Ovary (tissue), 9 donors: Measurements from ENCODE around the gene MAPT. TPM values are rescaled to one million over a fixed set of nuclear protein-coding genes. Genes with fewer than 3 reads are reported as not detected.

Experiments
- DNase-seq, 5 donors: peaks; one replicate each; pipeline ENCODE4 v3.0.0-alpha.2; 2019 to 2020
- H3K27ac ChIP-seq, 2 donors: fragments of 200-600 bp; one replicate each; pipeline versions ENCODE4 v1.5.1 to v1.8.0; 2019 to 2022
- H3K27me3 ChIP-seq: fragments of 200-600 bp; one replicate; pipeline ENCODE4 v1.8.0; 2022
- H3K36me3 ChIP-seq: fragments of 200-600 bp; sonication (generic); one replicate; pipeline ENCODE4 v1.5.1; 2019
- H3K4me1 ChIP-seq: one replicate; pipeline ENCODE4 v1.8.1; 2013; ENCODE audit warnings: mild to moderate bottlenecking, moderate library complexity; ENCODE audit not compliant: insufficient read depth
- H3K4me3 ChIP-seq: fragments of 200-600 bp; sonication (generic); one replicate; pipeline ENCODE4 v1.5.1; 2017
- H3K9me3 ChIP-seq, 2 donors: fragments of 200-600 bp in 1 of 2; sonication (generic) in 1 of 2; one replicate each; pipeline versions ENCODE4 v1.5.1 to v1.8.1; 2013 to 2019; ENCODE audit warnings: mild to moderate bottlenecking in 1 of 2, moderate library complexity in 1 of 2
- EP300 ChIP-seq: sonication (generic); formaldehyde crosslinking; IDR thresholded peaks from one replicate; pipeline ENCODE4 v1.6.1; 2017; ENCODE audit warnings: antibody characterized with exemption
- POLR2A ChIP-seq: fragments of 450-650 bp; IDR thresholded peaks from one replicate; pipeline ENCODE4 v1.6.1; 2017; ENCODE audit warnings: antibody characterized with exemption, mild to moderate bottlenecking, moderate library complexity
- WGBS, 3 donors: extraction: QIAGEN DNeasy Blood & Tissue Kit in 1 of 3; methylation state at CpG; one replicate each; pipeline versions ENCODE4 v1.1.5 to v1.1.7; 2013 to 2017; 5-methylcytosine and 5-hydroxymethylcytosine counted together
- intact Hi-C, 4 donors: fragments of 100-400 bp; cut with DNase I; formaldehyde crosslinking; loops; one replicate each; pipeline versions ENCODE4 v1.11.0 to v1.15.1; 2022 to 2023
- polyA plus RNA-seq, 2 donors: library from polyadenylated mRNA; stranded (reverse); fragments of 200-250 nt in 1 of 2; fragments of 350-450 nt in 1 of 2; fragmentation: Illumina TruSeq in 1 of 2; extraction: RNeasy Lipid Tissue Mini Kit (QIAGEN cat#74804) in 1 of 2; gene quantifications; one replicate each; pipeline ENCODE4 v1.2.3, GENCODE V29; 2013 to 2014
- total RNA-seq, 7 donors: library from RNA; depleted of rRNA in 2 of 7; stranded (reverse); fragments of >200 nt in 2 of 7; fragmentation: NEBNext Ultra II Directional in 3 of 7; extraction: Animal tissue kit (Norgen Biotek cat#: 25700) in 3 of 7; gene quantifications; one replicate each; pipeline versions ENCODE4 v1.1.0 to v1.2.4, GENCODE V29; 2016 to 2023
- TF ChIP-seq, protein P1 (sequence below), 3 donors: fragments of 450-650 bp in 2 of 3; fragments of 200-600 bp in 1 of 3; IDR thresholded peaks; one replicate each; pipeline versions ENCODE4 v1.5.1 to v1.8.0; 2016 to 2022; ENCODE audit warnings: antibody characterized with exemption in 3 of 3, mild to moderate bottlenecking in 1 of 3
- donor health status: DM: no; HTN: no; CAD: no; lungs with moderate emphysema.
- donor health status: DM: no; HTN: no; CAD: no.
- donor health status: Bipolar disorder and iron deficiency.
- donor health status: DM: yes; HTN: yes; CAD: no.
- donor health status: DM: no; HTN: no; CAD: no.
- donor health status: DM: yes; HTN: yes; CAD: no.

MAPT gene
- total and polyA plus RNA-seq, 9 donors, result 0.40 to 2.2 (median 1.1) TPM

GRCh38 chr17:45924332-45924820 lies 30.0 kb downstream of the MAPT start:
- WGBS, 3 donors, result 60 to 65% (median 62%) methylated on average over 10 of the region's 10 CpGs
- Histone ChIP-seq H3K36me3 (no peaks in the 10 kb centered on the region), H3K4me1 (no peaks in the 10 kb centered on the region), H3K4me3 (no peak overlapping the region), H3K27me3 (no peaks in the 10 kb centered on the region), H3K9me3 (peaks cover 0 to 5% of the 10 kb centered on the region in 2 donors), H3K27ac (no peak overlapping the region)
- no peak for DNase-seq
- TF ChIP-seq, protein P1, sequence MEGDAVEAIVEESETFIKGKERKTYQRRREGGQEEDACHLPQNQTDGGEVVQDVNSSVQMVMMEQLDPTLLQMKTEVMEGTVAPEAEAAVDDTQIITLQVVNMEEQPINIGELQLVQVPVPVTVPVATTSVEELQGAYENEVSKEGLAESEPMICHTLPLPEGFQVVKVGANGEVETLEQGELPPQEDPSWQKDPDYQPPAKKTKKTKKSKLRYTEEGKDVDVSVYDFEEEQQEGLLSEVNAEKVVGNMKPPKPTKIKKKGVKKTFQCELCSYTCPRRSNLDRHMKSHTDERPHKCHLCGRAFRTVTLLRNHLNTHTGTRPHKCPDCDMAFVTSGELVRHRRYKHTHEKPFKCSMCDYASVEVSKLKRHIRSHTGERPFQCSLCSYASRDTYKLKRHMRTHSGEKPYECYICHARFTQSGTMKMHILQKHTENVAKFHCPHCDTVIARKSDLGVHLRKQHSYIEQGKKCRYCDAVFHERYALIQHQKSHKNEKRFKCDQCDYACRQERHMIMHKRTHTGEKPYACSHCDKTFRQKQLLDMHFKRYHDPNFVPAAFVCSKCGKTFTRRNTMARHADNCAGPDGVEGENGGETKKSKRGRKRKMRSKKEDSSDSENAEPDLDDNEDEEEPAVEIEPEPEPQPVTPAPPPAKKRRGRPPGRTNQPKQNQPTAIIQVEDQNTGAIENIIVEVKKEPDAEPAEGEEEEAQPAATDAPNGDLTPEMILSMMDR (IDR thresholded peaks at IDR 0.05), result no peak
- no peak for TF ChIP-seq POLR2A
- no peak for TF ChIP-seq EP300
- intact Hi-C loops, result no loop called here

DNA sequence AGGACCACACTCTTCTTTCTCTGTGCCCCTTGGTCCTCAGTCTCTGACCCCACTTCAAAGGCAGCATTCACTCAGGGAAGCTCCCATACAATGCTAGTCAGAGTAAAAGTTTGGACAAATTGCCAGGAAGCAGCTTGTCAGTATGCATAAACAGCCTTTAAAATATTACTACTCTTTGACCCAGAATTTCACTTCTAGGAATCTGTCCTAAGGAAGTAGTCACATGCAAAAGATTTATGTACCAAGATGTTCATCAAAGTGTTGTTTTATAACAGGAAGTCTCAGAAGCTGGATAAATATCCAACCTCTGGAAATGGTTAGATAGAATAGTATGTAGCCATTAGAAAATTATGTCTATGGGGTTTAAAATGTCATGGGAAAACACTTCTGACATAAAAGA lies 31.0 kb downstream of the MAPT start:
- DNase-seq, result no peak
- H3K4me1 ChIP-seq, result no peaks in the 10 kb centered on the region
- peaks cover 0 to 5% of the 10 kb centered on the region in 2 donors for H3K9me3 ChIP-seq
- H3K4me3 ChIP-seq, result no peak overlapping the region
- no peaks in the 10 kb centered on the region for H3K27me3 ChIP-seq
- TF ChIP-seq POLR2A (no peak), EP300 (no peak)
- TF ChIP-seq, protein P1 (IDR thresholded peaks at IDR 0.05), result no peak
- H3K27ac ChIP-seq, result no peak overlapping the region
- intact Hi-C loops, result no loop called here
- no peaks in the 10 kb centered on the region for H3K36me3 ChIP-seq

DNA sequence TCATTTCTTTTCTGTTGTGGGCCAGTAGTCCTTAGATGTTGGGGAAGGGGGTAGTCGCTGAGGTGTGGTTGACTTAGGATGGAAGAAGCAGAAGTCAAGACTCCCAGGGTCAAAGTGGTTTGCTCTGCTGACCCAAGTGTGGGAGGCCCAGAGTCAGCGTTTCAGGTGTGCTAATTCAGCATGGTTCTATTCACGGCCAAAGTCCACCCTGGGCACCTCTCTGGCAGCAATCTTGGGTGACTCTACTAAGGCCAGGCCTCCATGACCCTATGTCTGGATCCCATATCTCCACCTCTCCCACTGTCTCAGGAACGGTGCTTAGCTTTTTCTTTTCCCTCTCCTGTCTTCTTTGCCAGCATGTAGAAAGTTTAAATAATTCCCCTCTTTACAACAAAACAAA lies 32.9 kb downstream of the MAPT start:
- intact Hi-C loops, result no loop called here
- H3K27ac ChIP-seq, result no peak overlapping the region
- WGBS, 3 donors, result 88 to 89% (median 88%) methylated on average over 4 of the region's 4 CpGs
- no peaks in the 10 kb centered on the region for H3K27me3 ChIP-seq
- H3K9me3 ChIP-seq, result peaks cover 0 to 5% of the 10 kb centered on the region in 2 donors
- H3K36me3 ChIP-seq, result no peaks in the 10 kb centered on the region
- H3K4me3 ChIP-seq, result no peak overlapping the region
- TF ChIP-seq, protein P1 (IDR thresholded peaks at IDR 0.05), result no peak
- TF ChIP-seq EP300, result no peak
- DNase-seq, result no peak
- H3K4me1 ChIP-seq, result no peaks in the 10 kb centered on the region

DNA sequence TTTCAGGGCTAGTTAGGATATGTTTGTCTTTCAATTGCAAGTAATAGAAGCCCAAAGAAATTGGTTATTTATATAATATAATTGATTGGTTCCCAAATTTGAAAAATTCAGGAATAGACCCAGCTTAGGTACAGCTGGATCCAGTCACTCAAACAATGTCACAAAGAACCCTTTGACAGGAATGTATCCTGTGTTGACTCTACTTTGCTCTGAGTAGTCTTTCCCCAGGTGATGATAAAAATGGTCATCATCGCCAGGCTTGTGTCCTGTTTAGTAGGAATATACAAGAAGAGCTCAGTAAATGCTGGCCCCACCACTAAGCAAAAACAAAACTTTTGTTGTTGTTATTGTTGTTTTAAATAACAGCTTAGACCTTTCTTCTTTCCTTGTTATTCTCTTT lies 35.0 kb downstream of the MAPT start:
- no peaks in the 10 kb centered on the region for H3K27me3 ChIP-seq
- DNase-seq, result no peak
- H3K36me3 ChIP-seq, result no peaks in the 10 kb centered on the region
- no peak overlapping the region for H3K27ac ChIP-seq
- intact Hi-C loops, result no loop called here
- H3K4me1 ChIP-seq, result no peaks in the 10 kb centered on the region
- 90 to 97% (median 93%) methylated on average over 1 of the region's 1 CpG for WGBS, 3 donors
- peaks cover 0 to 5% of the 10 kb centered on the region in 2 donors for H3K9me3 ChIP-seq
- H3K4me3 ChIP-seq, result no peak overlapping the region
- TF ChIP-seq, protein P1 (IDR thresholded peaks at IDR 0.05), result no peak
- TF ChIP-seq POLR2A (no peak), EP300 (no peak)
